Thymus (tissue), 2 donors: ENCODE results near the gene TMEM106C. TPM values are rescaled to one million over a fixed set of nuclear protein-coding genes. Genes with fewer than 3 reads are reported as not detected.

Source experiments
- polyA plus RNA-seq: library from polyadenylated mRNA; stranded (reverse); fragments of 200-250 nt; gene quantifications from one replicate; pipeline ENCODE4 v1.2.3, GENCODE V29; 2013
- total RNA-seq: library from RNA; stranded (reverse); fragments of 120-200 nt; gene quantifications from one replicate; pipeline ENCODE4 v1.2.4, GENCODE V29; 2013
- donor health status: healthy.

Gene TMEM106C
- total and polyA plus RNA-seq, 2 donors: 25.5 to 82.1 TPM

Other genes with a start within 250 kb of the TMEM106C start
- gene ENDOU, start 238.1 kb upstream of the TMEM106C start, total RNA-seq: 0.14 TPM
- gene ENDOU, start 238.1 kb upstream of the TMEM106C start, polyA plus RNA-seq: 1.3 TPM
- 1.6 TPM for gene RAPGEF3, start 204.7 kb upstream of the TMEM106C start, total RNA-seq
- 20.9 TPM for gene RAPGEF3, start 204.7 kb upstream of the TMEM106C start, polyA plus RNA-seq
- gene SLC48A1, start 190.4 kb upstream of the TMEM106C start, total RNA-seq: 4.5 TPM
- 9.3 TPM for gene SLC48A1, start 190.4 kb upstream of the TMEM106C start, polyA plus RNA-seq
- 67.7 TPM for gene HDAC7, start 143.7 kb upstream of the TMEM106C start, total RNA-seq
- gene HDAC7, start 143.7 kb upstream of the TMEM106C start, polyA plus RNA-seq: 130 TPM
- 1.5 TPM for gene VDR, start 58.6 kb upstream of the TMEM106C start, total RNA-seq
- 3.8 TPM for gene VDR, start 58.6 kb upstream of the TMEM106C start, polyA plus RNA-seq
- 0.47 TPM for gene COL2A1, start 40.9 kb downstream of the TMEM106C start, total RNA-seq
- gene COL2A1, start 40.9 kb downstream of the TMEM106C start, polyA plus RNA-seq: 0.57 TPM
- gene SENP1, start 142.5 kb downstream of the TMEM106C start, total RNA-seq: 25.0 TPM
- 6.6 TPM for gene SENP1, start 142.5 kb downstream of the TMEM106C start, polyA plus RNA-seq
- 16.1 TPM for gene PFKM, start 155.8 kb downstream of the TMEM106C start, total RNA-seq
- gene PFKM, start 155.8 kb downstream of the TMEM106C start, polyA plus RNA-seq: 12.8 TPM
- 22.1 TPM for gene ASB8, start 193.9 kb downstream of the TMEM106C start, total RNA-seq
- gene ASB8, start 193.9 kb downstream of the TMEM106C start, polyA plus RNA-seq: 23.2 TPM
- 0.05 TPM for gene CCDC184, start 220.0 kb downstream of the TMEM106C start, total RNA-seq
- gene CCDC184, start 220.0 kb downstream of the TMEM106C start, polyA plus RNA-seq: 0.21 TPM
- gene OR10AD1, start 239.7 kb downstream of the TMEM106C start, total RNA-seq: not detected
- gene OR10AD1, start 239.7 kb downstream of the TMEM106C start, polyA plus RNA-seq: not detected